ENCODE results near the gene HIC1.

Gene HIC1

DNA sequence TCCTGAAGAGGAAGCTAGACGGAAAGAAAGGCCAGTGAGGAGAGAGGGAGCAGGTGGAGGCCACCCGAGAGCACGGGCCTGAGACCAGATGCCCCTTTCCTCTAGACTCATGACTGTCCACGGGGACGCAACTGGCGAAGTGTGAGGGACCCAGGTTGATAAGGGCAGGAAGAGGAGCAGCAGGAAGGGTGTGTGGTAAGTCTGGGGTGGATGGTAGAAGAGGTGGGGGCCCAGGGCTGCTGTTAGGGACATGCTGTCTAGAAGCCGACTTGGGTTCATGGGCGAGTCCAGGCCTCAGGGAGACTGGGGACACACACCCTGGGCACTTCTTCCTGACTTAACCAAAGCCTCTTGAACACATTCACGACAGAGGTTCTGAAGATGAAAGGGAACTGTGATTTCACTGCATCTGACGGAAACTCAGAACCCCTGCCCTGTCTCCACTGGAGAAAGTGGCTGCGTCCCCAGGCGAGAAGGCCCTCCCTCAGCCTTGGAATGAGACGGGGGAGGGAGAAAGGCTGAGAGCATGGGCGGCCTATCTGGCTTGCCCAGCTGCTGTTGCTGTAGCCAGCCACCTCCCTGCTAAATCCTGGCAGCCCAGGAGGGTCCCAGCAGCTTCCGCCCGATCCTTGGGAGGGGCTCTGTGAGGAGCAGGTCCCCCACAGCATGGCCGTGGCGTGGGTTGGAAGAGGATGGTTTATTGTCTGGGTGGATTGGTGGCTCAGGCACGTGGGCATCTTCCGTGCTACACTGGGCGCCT, 6.0 kb downstream of the HIC1 start:
- no peak for DNase-seq (ENCODE audit: low read depth)

- no peak for DNase-seq (ENCODE audit: low read depth)
Observed at GRCh38 chr17:2061441-2061958, 6.6 kb downstream of the HIC1 start.

DNA sequence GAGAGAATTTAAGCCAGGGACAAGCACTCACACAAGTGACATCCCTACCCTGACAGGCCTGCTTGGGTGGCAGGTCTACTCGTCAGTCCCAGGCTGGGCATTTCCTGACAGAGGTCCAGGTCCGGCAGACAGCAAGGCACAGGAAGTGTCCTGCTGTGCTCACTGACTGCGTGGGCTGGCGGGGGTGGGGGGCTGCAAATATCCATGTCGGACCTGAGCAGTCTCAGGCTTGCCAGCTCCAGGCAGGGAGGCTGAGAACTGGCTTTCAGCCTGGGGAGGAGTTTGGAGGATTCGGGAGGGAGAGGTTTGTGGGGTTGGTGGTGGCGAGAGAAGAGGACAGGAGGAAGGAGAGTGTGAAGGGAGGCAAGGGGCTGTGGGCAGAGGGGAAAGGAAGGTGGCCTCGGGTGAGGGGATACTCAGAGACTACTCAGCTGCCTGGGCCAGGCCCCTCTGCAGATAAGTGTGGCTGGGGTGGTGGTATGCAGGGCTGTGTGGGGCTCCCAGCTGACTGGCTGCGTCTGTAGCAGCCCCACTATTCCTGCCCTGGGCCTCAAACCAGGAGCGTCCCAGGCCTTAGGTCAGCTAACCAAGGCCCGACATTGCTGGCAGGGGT, 7.8 kb downstream of the HIC1 start:
- DNase-seq (ENCODE audit: low read depth) = no peak

GRCh38 chr17:2063261-2064146, 8.6 kb downstream of the HIC1 start:
- no peak for DNase-seq (ENCODE audit: low read depth)

GRCh38 chr17:2064147-2064489, 9.2 kb downstream of the HIC1 start:
- DNase-seq (ENCODE audit: low read depth) = no peak

GRCh38 chr17:2064520-2064971, 9.6 kb downstream of the HIC1 start:
- DNase-seq (ENCODE audit: low read depth) = no peak

- peak; percentile 35 for DNase-seq (ENCODE audit: low read depth)
Observed at GRCh38 chr17:2064980-2065785, 10.3 kb downstream of the HIC1 start.

- DNase-seq (ENCODE audit: low read depth) = no peak
Observed at GRCh38 chr17:2065949-2066400, 11.1 kb downstream of the HIC1 start.

GRCh38 chr17:2067048-2067561, 12.2 kb downstream of the HIC1 start:
- no peak for DNase-seq (ENCODE audit: low read depth)

GRCh38 chr17:2067608-2068024, 12.7 kb downstream of the HIC1 start:
- peak; percentile 36 for DNase-seq (ENCODE audit: low read depth)

- peak; percentile 41 for DNase-seq (ENCODE audit: low read depth)
Observed at GRCh38 chr17:2068031-2068518, 13.2 kb downstream of the HIC1 start.

- DNase-seq (ENCODE audit: low read depth) = no peak
Observed at GRCh38 chr17:2068519-2069051, 13.7 kb downstream of the HIC1 start.

DNA sequence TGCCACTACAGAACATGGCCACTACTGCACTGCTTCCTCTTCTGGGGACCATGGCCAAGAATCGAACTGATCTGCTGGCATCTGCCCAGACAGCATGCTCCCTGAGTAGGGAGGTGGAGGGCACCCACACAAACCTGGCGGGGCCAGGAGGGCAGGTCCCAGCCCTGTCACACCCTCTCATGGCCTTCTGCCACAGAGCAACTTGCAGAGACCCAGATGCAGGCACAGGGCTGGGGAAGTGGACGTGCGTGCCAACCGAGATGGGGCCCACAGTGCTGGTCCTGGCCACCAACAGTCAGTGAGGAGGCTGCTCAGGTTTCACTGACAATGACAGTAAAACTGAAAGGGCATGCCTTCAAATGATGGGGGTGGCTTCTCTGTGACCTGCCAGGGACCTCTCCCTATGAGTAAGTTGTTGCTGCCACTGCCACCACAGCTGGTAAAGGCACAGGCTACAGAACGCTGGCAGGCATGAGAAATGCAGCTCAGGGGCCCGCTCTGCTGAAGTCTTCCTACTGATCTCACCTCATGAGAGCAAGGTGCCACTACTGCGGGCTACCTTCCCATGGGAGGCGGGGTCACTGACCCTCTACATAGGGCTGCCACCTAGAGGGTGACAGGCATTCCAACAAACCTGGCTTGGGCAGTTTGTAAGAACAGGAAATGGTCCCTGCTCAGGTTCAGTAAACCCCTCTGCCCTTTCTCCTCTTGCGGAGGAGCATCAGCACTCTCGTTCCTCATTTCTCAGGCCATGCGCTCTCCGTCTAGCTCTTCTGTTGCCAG, 15.5 kb downstream of the HIC1 start:
- DNase-seq (ENCODE audit: low read depth) = no peak

GRCh38 chr17:2071024-2071385, 16.1 kb downstream of the HIC1 start:
- no peak for DNase-seq (ENCODE audit: low read depth)

GRCh38 chr17:2071455-2072281, 16.8 kb downstream of the HIC1 start:
- DNase-seq (ENCODE audit: low read depth) = no peak

DNA sequence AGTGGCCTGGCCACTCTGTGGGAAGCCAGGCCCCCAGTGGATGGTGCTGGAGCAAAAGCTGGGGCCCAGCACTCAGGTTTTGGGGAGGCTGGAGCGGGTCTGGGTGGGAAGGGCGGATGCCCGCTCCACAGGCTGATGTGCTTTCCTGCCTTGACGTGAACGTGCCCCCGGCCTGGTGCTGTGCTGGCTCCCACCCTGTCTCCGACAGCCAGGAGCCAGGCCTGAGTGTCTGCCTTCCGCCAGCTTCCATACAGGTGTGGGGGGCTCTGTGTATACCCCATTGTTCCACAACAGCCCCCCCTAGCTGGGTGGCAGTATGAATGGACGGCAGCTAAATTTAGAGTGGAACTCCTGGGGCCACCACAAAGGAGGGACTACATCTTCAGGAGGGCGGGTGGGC, 20.0 kb downstream of the HIC1 start:
- no peak for DNase-seq (ENCODE audit: low read depth)

GRCh38 chr17:2075336-2076086, 20.6 kb downstream of the HIC1 start:
- DNase-seq (ENCODE audit: low read depth) = no peak
